GM21423 (cell line): ENCODE data around the gene NGLY1.
A peak's percentile ranks its signal among the peaks of the same experiment; 100 is the strongest.

ENCODE experiments used
- ATAC-seq: cut with Tn5 transposase; IDR thresholded peaks from one replicate; pipeline ENCODE4 v1.9.1; 2021; ENCODE audit warnings: mild to moderate bottlenecking, moderate library complexity; ENCODE audit not compliant: unreplicated experiment

The NGLY1 gene

DNA sequence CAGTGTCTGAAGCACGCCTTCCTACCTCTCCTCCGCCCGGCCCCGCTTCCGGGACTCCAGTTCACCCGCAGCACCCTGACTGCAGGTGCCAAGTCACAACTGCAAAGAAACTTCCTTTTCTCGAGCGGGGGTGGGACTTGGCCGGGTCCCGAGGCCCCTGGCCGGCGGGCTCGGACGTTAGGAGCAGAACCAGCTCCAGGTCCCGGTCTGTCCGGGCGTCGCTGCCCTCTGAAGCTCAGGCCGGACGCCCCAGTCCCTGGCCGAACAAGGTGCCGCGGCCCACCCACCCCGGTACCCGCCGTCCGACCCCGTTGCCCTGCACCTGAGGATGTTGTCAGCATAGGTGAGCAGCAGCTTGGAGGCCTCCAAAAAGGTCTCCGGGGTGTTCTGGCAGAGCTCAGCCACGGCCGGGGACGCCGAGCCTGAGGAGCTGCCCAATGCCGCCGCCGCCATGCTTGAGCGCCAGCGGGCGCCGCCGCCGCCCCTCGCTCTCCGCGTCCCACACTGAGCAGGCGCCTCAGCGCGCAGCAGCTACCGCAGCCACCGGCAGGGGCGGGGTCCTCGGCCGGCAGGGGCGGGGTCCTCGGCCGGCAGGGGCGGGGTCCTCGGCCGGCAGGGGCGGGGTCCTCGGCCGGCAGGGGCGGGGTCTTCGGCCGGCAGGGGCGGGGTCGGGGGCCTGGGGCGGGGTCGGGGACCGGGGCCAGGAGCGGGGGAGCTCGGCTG lies at the start of gene NGLY1:
Gene NGLY1, minus strand, starts transcription at position 506 of the 723 bp plus-strand sequence. Its CDS starts 53 bp downstream, at position 453.
- ATAC-seq = peak; percentile 78

DNA sequence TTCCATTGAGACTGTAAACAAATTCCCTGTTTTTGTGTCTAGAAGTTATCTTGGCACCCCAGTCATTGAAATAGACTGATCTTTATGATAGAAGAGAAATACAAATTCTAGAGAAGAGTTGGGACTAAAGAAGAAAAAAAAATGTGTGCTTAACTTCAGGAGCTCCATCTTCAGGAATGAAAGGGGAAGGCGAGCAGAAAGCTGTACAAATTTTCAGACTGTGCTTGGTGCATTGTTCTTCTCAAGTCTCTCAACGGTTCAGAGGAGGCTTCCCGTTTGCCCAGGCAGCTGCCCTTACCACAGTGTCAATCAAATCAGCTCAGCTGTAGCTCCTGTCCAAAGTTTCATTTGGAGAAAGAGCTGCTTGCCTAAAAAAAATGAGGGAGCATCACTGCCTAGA lies 48.3 kb upstream of the NGLY1 start:
- no peak for ATAC-seq

GRCh38 chr3:25830373-25831280 lies 47.4 kb upstream of the NGLY1 start:
- no peak for ATAC-seq

DNA sequence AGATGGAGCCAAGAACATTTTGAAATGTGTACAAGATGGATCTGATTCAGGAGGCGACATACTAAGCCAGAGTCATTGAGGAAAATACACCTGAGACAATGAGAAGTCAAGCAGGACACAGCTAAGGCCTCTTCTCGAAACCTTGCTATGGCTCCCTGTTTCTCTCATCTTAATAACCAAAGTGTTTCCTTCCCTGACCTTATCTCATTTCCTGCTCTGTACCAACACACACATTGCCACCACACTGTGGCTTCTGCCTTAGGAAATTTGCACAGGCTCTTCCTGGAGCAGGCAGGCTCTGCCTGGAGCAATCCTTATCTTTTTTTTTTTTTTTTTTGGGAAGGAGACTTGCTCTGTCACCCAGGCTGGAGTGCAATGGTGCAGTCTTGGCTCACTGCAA lies 43.3 kb upstream of the NGLY1 start:
- ATAC-seq = no peak

GRCh38 chr3:25823314-25823713 lies 40.1 kb upstream of the NGLY1 start:
- no peak for ATAC-seq

DNA sequence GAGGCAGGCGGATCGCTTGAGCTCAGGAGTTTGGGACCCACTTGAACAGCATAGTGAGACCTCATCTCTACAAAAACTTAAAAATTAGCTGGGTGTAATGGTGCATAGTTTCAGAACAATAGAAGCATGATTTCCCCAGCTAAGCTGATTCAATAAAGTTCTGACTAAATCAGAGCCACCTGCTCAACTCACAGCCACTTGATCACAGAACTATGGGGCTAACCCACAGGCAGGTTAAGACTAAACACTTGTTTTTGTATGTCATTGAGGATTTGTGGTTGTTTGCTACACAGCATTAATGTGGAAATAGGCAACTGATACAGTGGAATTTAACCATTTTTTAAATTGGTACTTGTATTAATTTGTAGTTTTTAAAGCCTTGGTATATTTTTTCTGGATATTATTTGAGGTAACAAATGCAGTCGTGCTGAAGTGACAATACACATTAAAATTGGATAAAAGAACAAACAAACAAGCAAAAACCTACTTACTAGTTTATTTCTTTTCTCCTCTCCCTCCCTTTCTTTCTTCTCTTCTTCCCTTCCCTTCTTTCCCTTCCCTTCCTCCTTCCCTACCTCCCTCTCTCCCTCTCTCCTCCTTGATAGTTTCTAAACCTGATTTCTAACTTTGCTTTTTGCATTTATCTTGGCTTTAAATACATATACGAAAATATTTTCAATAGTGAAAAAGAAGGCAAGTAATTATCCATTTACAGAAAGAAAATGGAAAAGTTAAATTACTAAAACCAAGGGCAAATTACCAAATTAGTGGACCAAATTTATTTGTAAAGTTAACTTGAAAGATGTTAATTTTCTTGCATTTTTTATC lies 38.7 kb upstream of the NGLY1 start:
- no peak for ATAC-seq

GRCh38 chr3:25820816-25821486 lies 37.7 kb upstream of the NGLY1 start:
- no peak for ATAC-seq

- peak; percentile 37 for ATAC-seq
These were observed 37.1 kb upstream of the NGLY1 start for GRCh38 chr3:25820366-25820765.

DNA sequence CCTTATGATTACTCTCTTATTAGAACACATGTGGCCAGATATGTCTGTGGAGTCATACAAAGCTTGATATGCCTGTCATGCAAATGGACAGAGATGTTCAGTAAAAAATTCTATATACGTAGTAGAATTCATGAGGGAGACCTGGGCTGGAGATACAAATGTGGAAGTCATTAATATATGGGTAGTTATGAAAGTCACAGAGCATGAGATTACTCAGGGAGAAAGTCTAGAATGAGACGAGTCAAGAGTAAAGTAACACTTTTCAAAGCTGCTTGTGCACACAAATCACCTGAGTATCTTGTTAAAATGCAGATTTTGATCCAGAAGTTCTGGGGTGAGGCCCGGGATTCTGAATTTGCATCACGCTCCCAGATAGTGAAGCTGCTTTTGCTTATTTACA lies 35.1 kb upstream of the NGLY1 start:
- no peak for ATAC-seq

DNA sequence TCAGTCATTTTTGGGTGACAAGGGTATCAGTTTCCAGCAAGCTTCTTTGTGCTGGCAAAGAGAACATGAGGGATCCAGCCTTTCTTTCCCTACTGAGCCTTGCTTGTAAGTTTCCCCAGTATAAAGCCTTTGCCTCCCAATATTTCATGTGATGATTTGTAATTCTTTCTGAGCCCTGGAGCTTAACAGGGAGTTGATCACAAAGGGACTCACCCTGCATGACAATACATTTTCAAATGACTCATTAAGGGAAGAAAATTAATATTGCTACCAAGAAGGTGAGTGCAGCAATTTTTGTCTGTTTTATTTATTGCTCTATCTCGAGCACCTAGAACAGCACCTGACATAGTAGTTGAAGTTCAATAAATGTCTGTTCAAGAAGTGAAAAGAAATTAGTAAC lies 34.4 kb upstream of the NGLY1 start:
- no peak for ATAC-seq

GRCh38 chr3:25817107-25817506 lies 33.9 kb upstream of the NGLY1 start:
- no peak for ATAC-seq

DNA sequence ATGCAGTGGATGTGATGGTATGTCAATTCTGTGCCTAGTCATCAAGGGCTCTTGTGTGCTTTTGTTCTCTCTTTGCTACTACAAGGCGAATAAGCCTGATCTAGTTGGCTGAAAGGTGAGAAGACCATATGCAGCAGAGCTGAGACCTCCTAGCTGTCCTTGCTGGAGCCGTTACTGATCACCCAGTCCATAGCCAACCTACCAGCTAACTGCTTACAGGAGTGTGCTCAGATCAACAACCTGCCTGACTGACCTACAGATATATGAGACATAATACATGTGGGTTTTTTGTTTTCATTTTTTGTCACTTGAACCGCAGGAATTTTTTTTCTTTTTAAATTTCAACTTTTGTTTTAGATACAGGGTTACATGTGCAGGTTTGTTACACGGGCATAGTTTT lies 29.4 kb upstream of the NGLY1 start:
- no peak for ATAC-seq

DNA sequence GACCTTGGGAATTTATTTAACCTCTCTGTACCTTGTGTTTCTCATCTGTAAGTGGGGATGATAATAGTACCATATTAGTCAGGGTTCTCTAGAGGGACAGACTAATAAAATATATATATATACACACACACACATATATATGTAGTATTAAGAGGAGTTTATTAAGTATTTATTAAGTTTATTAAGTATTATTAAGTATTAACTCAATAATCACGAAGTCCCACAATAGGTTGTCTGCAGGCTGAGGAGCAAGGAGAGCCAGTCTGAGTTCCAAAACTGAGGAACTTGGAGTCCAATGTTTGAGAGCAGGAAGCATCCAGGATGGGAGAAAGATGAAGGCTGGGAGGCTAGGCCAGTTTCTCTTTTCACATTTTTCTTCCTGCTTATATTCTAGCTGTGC lies 21.4 kb upstream of the NGLY1 start:
- ATAC-seq = no peak

DNA sequence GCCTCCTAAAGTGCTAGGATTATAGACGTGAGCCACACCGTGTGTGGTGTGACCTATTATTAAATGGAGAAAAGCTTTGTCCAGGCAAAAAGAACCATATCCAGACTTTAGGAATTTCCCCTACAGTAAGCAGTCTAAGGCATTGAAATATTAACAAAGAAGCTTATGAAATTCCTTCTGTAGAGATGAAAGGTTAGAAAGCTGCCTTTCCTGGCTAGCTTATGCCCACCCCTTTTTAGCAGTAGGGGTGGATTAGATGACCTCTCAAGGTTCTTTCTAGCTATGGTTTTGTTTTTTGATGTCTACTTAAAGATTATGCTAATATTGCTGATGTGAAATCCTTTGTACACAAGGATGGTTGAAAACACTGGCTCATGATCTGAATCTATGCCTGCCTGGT lies 20.6 kb upstream of the NGLY1 start:
- ATAC-seq = no peak

DNA sequence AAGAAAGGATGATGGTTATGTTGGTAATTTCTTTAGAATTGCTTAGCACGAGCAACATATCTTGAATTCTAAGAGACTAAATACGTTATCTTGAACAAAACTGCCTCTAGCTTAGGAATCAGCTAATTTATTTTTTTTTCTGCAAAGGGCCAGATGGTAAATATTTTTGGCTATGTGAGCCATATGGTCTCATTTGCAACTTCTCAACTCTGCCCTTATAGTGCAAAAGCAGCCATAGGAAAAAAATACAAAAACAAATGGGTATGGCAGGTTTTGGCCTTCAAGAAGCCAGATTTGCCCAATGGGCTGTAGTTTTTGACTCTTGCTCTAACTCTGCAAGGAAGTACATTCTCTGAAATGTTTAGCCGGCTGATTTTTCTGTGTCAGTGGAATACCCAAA lies 18.5 kb upstream of the NGLY1 start:
- no peak for ATAC-seq

GRCh38 chr3:25789596-25790556 lies 6.6 kb upstream of the NGLY1 start, which contains the start of gene OXSM:
TSS of gene OXSM (plus strand) at chr3:25790090. CDS start at chr3:25791021, 931 bp downstream.
- ATAC-seq = peak; percentile 94

- no peak for ATAC-seq
These were observed 6.0 kb upstream of the NGLY1 start for GRCh38 chr3:25789209-25789595.

- ATAC-seq = no peak
These were observed 4.4 kb upstream of the NGLY1 start for GRCh38 chr3:25787689-25788088.

- ATAC-seq = no peak
These were observed 2.6 kb upstream of the NGLY1 start for GRCh38 chr3:25785826-25786225.
